IPS DF 6.9 (cell line): ENCODE measurements around the gene ASGR1.
"Not testable (repeated sequence)": the region's sequence is repeated elsewhere in the genome, so short reads cannot be mapped to it uniquely, and the experiment has no call there.

Source experiments
- DNase-seq: peaks from one replicate; pipeline ENCODE4 v3.0.0-alpha.2; 2013; ENCODE audit warnings: low read depth, low spot score
- H3K27ac ChIP-seq: one replicate; pipeline ENCODE4 v1.5.1; 2013; ENCODE audit warnings: low read length, control low read depth
- H3K27me3 ChIP-seq: 2 replicates; pipeline ENCODE4 v1.6.1; 2013; ENCODE audit warnings: mild to moderate bottlenecking, low read length; ENCODE audit not compliant: control insufficient read depth, insufficient read depth
- H3K36me3 ChIP-seq: 2 replicates; pipeline ENCODE4 v1.6.1; 2013; ENCODE audit warnings: low read length; ENCODE audit not compliant: control insufficient read depth, insufficient read depth
- H3K4me1 ChIP-seq: 2 replicates; pipeline ENCODE4 v1.6.1; 2013; ENCODE audit warnings: low read length; ENCODE audit not compliant: control insufficient read depth, insufficient read depth
- H3K4me3 ChIP-seq: 2 replicates; pipeline ENCODE4 v1.5.1; 2013; ENCODE audit warnings: mild to moderate bottlenecking, low read length
- H3K9me3 ChIP-seq: 2 replicates; pipeline ENCODE4 v1.6.1; 2013; ENCODE audit warnings: low read length, inconsistent platforms; ENCODE audit not compliant: control insufficient read depth, insufficient read depth
- WGBS: extraction: QIAGEN DNeasy Blood & Tissue Kit; methylation state at CpG from one replicate; pipeline ENCODE4 v1.1.7; 2013; ENCODE audit warnings: mixed read lengths, missing lambda C conversion rate; ENCODE audit not compliant: insufficient read length, insufficient coverage; 5-methylcytosine and 5-hydroxymethylcytosine counted together

Gene ASGR1

DNA sequence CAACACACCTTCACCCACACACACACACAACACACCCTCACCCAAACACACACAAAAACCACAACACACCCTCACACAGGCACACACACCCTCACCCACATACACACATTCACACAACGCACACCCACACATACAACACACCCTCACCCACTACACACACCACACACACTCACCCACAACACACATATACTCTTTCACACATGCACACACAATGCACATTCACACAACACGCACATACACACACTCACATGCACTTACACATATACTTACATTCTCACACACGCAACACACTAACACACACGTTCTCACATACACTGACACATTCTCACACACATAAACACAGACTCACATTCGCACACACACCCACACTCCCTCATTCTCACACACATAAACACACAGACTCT, 3.8 kb downstream of the ASGR1 start:
- Histone ChIP-seq H3K27me3 (peaks cover 3% of the 10 kb centered on the region; the same call in 1 of the 2 replicates), H3K36me3 (no peaks in the 10 kb centered on the region), H3K4me1 (no peaks in the 10 kb centered on the region), H3K4me3 (no peak overlapping the region), H3K9me3 (no peaks in the 10 kb centered on the region), H3K27ac (no peak overlapping the region)
- 100% methylated on average over 5 of the region's 5 CpGs for WGBS
- DNase-seq, result no peak

DNA sequence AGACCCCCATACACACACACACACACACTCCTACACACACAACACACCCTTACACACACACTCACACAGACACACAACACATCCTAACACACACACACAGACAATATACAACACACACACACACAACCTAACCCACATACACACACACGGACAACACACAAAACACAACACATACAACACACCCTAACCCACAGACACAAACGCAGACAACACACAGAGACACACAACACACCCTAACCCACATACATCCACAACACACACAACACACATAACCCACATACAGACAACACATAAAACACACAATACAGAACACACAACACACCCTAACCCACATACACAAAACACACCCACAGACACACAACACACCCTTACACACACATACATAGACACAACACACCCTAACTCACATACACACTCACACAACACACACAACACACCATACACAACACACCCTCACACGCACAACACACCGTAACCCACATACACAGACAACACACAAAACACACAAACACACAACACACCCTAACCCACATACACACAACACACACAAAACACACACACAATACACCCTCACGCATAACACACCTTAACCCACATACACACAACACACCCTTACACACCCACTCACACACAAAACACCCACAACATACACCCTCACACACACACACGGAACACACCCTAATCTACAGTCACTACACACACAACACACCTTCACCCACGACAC, 4.4 kb downstream of the ASGR1 start:
- DNase-seq, result no peak
- H3K36me3 ChIP-seq, result no peaks in the 10 kb centered on the region
- H3K9me3 ChIP-seq, result no peaks in the 10 kb centered on the region
- no peak overlapping the region; the same call in 1 of the 2 replicates for H3K4me3 ChIP-seq
- 100% methylated on average over 7 of the region's 7 CpGs for WGBS
- peaks cover 3% of the 10 kb centered on the region; the same call in 1 of the 2 replicates for H3K27me3 ChIP-seq
- H3K27ac ChIP-seq, result no peak overlapping the region
- no peaks in the 10 kb centered on the region for H3K4me1 ChIP-seq

DNA sequence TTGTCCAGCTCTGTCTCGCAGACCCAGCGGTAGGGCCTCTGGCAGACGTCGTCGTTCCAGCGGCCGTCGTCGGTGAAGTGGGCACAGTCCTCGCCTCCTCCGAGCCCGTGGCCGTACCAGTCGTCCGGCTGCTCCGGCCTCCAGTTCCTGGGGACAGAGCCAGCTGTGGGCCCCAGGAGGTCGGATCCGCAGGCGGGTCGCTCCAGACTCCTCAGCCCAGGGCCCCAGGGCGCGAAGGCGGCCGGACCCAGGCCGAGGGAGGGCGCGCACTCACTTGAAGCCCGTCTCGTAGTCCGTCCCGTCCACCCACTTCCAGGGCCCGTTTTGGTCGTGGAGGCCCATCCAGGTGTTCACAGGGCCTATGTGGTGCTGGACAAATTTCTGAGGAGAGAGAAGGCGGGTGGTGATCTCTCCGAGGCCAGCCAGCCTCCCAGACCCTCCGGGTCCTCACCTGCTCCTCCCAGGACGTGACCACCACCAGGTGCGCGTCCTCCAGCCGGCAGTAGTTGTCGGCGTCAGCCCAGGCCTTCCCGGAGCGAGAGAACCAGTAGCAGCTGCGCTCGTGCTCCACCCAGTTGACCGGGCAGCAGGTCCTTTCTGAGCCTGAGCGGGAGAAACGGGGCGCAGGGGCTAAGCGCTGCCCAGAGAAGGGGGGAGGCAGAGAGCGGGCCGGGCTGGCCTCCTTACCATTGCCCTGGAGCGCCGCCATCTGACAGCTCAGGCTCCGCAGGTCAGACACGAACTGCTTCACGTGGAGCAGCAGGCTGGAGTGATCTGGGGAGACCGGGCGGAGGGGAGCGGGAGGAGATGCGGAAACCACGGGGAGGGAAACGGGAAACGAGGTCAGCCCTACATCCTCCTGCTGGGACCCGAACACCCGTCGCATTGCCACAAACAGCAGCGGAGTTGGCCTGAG, 5.2 kb downstream of the ASGR1 start:
- no peaks in the 10 kb centered on the region for H3K4me1 ChIP-seq
- WGBS, result no CpG with 5 or more reads among the region's 69 CpGs
- no peak overlapping the region for H3K27ac ChIP-seq
- DNase-seq, result peak; percentile 70
- H3K9me3 ChIP-seq, result no peaks in the 10 kb centered on the region
- H3K27me3 ChIP-seq, result peaks cover 3% of the 10 kb centered on the region; the same call in 1 of the 2 replicates
- H3K4me3 ChIP-seq, result peak overlapping the region; percentile 10; the same call in 1 of the 2 replicates
- no peaks in the 10 kb centered on the region for H3K36me3 ChIP-seq

DNA sequence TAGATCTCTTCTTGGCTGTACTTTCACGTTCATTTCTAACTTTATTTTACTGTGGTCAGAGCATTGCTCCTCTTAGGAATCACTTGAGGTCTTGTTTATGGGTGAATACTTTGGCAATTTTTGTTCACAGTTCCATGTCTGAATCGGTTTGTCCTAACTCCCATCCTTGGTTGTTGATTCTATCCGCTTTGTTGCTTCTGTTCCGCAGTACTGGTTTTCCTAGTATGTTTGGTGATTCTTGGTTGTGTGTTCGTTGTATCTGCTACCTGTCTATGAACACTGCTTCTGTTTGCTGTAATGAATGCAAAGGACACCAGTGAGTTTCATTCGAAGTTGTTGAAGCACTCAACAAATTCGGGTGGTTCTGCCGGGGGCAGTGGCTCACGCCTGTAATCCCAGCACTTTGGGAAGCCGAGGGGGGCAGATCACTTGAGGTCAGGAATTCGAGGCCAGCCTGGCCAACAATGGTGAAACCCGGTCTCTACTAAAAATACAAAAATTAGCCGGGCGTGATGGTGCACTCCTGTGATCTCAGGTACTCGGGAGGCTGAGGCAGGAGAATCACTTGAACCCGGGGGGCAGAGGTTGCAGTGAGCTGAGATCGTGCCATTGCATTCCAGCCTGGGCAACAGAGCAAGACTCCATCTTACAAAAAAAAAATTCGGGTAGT, 6.5 kb downstream of the ASGR1 start:
- H3K27me3 ChIP-seq, H3K4me1 ChIP-seq, H3K4me3 ChIP-seq, H3K9me3 ChIP-seq, H3K36me3 ChIP-seq, DNase-seq, H3K27ac ChIP-seq: not testable (repeated sequence)
- WGBS, result no CpG with 5 or more reads among the region's 18 CpGs

DNA sequence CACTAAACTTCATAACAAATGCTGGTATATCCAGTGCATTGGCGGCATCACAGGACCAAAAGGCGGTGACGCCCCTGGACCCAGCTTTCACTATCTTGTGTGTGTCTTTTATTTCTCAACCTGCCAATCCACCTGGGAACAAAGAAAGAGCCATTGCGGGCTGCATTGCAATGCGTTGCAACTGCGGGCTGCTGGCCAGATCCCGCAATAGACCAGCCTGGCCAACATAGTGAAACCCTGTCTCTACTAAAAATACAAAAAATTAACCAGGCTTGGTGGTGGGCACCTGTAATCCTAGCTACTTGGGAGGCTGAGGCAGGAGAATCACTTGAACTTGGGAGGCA, 9.6 kb downstream of the ASGR1 start:
- not testable (repeated sequence) for H3K27me3 ChIP-seq, DNase-seq, H3K9me3 ChIP-seq, H3K4me1 ChIP-seq, H3K4me3 ChIP-seq, H3K36me3 ChIP-seq, H3K27ac ChIP-seq
- WGBS, result no CpG with 5 or more reads among the region's 7 CpGs

DNA sequence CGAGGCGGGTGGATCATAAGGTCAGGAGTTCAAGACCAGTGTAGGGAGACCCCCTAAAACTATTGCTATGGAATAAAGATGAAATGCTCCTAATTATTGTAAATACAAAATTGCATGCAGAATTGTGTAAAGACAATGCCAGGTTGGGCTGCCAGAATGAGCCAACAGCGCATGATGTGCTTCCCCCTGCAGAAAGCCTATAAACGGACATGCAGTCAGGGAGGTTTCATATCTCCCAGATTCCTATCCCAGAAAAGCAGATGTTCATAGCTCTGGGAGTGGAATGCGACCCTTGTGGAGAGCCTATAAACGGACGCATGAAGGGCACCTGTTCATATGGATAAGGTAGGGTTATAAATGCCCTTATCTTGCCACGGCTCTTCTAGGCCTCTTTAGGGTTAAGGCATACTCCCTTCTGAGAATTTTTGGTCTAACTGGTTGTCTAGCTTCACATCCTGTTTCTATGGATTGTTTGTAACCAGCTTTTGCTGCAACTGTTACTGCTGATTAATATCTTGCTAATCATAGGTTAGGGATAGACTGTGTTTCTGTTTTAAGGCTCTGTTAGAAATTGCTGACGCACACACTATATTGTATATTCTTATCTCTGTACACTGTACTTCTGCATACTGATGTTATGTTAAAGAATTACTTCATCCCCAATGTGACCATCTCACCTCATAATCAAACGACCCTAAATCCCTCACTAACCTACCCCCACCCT, 10.2 kb downstream of the ASGR1 start:
- H3K27me3 ChIP-seq, H3K4me1 ChIP-seq, H3K9me3 ChIP-seq, H3K4me3 ChIP-seq, H3K36me3 ChIP-seq, H3K27ac ChIP-seq, DNase-seq: not testable (repeated sequence)
- WGBS, result no CpG with 5 or more reads among the region's 10 CpGs

DNA sequence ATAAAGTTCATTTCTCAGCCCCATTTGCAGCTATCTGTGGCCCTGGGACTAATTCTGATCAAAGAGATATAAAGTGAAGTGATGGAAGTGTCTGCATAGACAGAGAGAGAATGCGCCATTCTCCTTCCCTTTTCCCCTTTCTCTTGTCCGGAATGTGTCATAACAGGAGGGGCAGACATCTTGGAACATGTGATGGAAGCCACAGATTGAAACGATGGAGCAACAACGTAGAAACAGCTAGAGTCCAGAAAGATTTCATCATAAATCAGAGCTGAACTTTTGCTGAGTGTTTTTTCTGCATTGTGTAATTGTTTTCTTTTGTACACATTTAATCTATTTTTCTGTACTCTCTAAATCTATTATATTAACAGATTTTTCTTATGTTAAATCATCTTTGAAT, 11.3 kb downstream of the ASGR1 start:
- peaks cover 1% of the 10 kb centered on the region; the same call in 1 of the 2 replicates for H3K4me1 ChIP-seq
- no peaks in the 10 kb centered on the region for H3K27me3 ChIP-seq
- H3K4me3 ChIP-seq, result no peak overlapping the region
- DNase-seq, result no peak
- H3K27ac ChIP-seq, result no peak overlapping the region
- no peaks in the 10 kb centered on the region for H3K36me3 ChIP-seq
- WGBS, result no CpG with 5 or more reads among the region's 4 CpGs
- no peaks in the 10 kb centered on the region for H3K9me3 ChIP-seq

DNA sequence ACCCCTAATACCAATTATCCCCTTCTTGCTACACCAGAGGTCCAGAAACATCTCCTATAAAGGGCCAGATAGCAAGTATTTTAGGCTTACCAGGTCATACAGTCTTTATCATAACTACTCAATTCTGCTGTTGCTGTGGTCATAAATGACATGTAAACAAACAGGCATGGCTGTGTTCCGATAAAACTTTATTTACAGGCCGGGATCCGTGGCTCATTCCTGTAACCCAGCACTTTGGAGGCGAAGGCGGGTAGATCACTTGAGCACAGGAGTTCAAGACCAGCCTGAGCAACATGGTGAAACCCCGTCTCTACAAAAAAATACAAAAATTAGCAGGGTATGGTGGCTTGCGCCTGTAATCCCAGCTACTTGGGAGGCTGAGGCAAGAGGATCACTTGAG, 12.3 kb downstream of the ASGR1 start:
- no peaks in the 10 kb centered on the region for H3K9me3 ChIP-seq
- WGBS, result no CpG with 5 or more reads among the region's 7 CpGs
- H3K27ac ChIP-seq, result no peak overlapping the region
- no peaks in the 10 kb centered on the region for H3K27me3 ChIP-seq
- no peak for DNase-seq
- H3K36me3 ChIP-seq, result no peaks in the 10 kb centered on the region
- H3K4me3 ChIP-seq, result no peak overlapping the region
- peaks cover 1% of the 10 kb centered on the region; the same call in 1 of the 2 replicates for H3K4me1 ChIP-seq

DNA sequence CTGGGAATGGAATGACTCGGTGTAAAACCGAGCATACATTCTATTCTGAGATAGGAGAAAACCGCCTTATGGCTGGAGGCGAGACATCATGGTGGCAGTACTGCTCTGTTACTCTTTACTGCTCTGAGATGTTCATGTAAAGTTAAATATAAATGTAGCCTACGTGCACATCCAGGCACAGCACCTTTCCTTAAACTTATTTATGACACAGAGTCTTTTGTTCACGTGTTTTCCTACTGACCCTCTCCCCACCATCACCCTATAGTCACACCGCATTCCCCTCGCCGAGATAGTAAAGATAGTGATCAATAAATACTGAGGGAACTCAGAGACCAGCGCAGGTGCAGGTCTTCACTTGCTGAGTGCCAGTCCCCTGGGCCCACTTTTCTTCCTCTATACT, 19.6 kb downstream of the ASGR1 start:
- not testable (repeated sequence) for H3K9me3 ChIP-seq, H3K27me3 ChIP-seq, DNase-seq, H3K36me3 ChIP-seq, H3K4me1 ChIP-seq, H3K27ac ChIP-seq, H3K4me3 ChIP-seq
- no CpG with 5 or more reads among the region's 10 CpGs for WGBS

DNA sequence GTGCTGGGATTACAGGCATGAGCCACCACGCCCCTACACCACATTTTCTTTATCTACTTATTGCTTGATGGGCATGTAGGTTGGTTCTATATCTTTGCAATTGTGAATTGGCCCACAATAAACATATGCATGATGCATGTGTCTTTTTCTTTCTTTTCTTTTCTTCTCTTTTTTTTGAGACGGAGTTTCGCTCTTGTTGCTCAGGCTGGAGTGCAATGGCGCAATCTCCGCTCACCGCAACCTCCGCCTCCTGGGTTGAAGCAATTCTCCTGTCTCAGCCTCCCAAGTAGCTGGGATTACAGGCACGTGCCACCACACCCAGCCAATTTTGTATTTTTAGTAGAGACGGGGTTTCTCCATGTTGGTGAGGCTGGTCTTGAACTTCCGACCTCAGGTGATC, 20.7 kb downstream of the ASGR1 start:
- not testable (repeated sequence) for DNase-seq, H3K36me3 ChIP-seq, H3K27ac ChIP-seq, H3K4me3 ChIP-seq, H3K27me3 ChIP-seq, H3K9me3 ChIP-seq, H3K4me1 ChIP-seq
- WGBS, result no CpG with 5 or more reads among the region's 10 CpGs
